Lung (tissue), 12 donors: ENCODE measurements around the gene MYZAP. TPM values are rescaled to one million over a fixed set of nuclear protein-coding genes. Genes with fewer than 3 reads are reported as not detected.

Experiments
- ATAC-seq: fragments of 200-7000 bp; cut with Tn5 transposase; one replicate; pipeline ENCODE4 v1.9.1; 2020; ENCODE audit warnings: moderate number of reproducible peaks; ENCODE audit not compliant: insufficient read depth, low FRiP score
- DNase-seq, 3 donors: peaks; one replicate each; pipeline ENCODE4 v3.0.0-alpha.2; 2013 to 2017
- H3K27ac ChIP-seq, 2 donors: one replicate each; pipeline ENCODE4 v1.5.1; 2013; ENCODE audit warnings: mild to moderate bottlenecking in 2 of 2, moderate library complexity in 2 of 2, control low read depth in 1 of 2, inconsistent platforms in 1 of 2, low read depth in 1 of 2, low read length in 1 of 2
- H3K27me3 ChIP-seq, 3 donors: one replicate each; pipeline ENCODE4 v1.5.1; 2013; ENCODE audit warnings: low read length in 2 of 3; ENCODE audit not compliant: control insufficient read depth in 3 of 3, insufficient read depth in 3 of 3
- H3K36me3 ChIP-seq, 4 donors: one replicate each; pipeline ENCODE4 v1.5.1; 2013; ENCODE audit warnings: low read length in 4 of 4, mild to moderate bottlenecking in 1 of 4, moderate library complexity in 1 of 4; ENCODE audit not compliant: control insufficient read depth in 4 of 4, insufficient read depth in 4 of 4
- H3K4me1 ChIP-seq, 5 donors: one replicate each; pipeline ENCODE4 v1.5.1; 2013; ENCODE audit warnings: low read length in 5 of 5, mild to moderate bottlenecking in 2 of 5, moderate library complexity in 1 of 5; ENCODE audit not compliant: control insufficient read depth in 5 of 5, insufficient read depth in 5 of 5
- H3K4me3 ChIP-seq: one replicate; pipeline ENCODE4 v1.5.1; 2013; ENCODE audit warnings: mild to moderate bottlenecking, control low read depth, moderate library complexity
- H3K9ac ChIP-seq, 2 donors: one replicate each; pipeline ENCODE4 v1.5.1; 2013; ENCODE audit warnings: low read length in 2 of 2, control low read depth in 1 of 2; ENCODE audit not compliant: insufficient read depth in 1 of 2
- H3K9me3 ChIP-seq, 4 donors: one replicate each; pipeline ENCODE4 v1.5.1; 2013; ENCODE audit warnings: low read length in 3 of 4, mild to moderate bottlenecking in 1 of 4, moderate library complexity in 1 of 4; ENCODE audit not compliant: control insufficient read depth in 4 of 4, insufficient read depth in 3 of 4
- CTCF ChIP-seq: IDR thresholded peaks from 2 replicates; pipeline ENCODE4 v1.5.1; 2012; ENCODE audit warnings: mild to moderate bottlenecking; ENCODE audit errors: control extremely low read depth, extremely low read depth
- WGBS, 2 donors: extraction: QIAGEN DNeasy Blood & Tissue Kit; methylation state at CpG; one replicate each; pipeline ENCODE4 v1.1.7; 2013; 5-methylcytosine and 5-hydroxymethylcytosine counted together
- polyA plus RNA-seq, 2 donors: library from polyadenylated mRNA; stranded (reverse); fragments of 200-250 nt; gene quantifications; one replicate each; pipeline ENCODE4 v1.2.1, GENCODE V29; 2013
- total RNA-seq, 2 donors: library from RNA; depleted of rRNA in 1 of 2; stranded (reverse); fragments of >200 nt in 1 of 2; gene quantifications; one replicate each; pipeline ENCODE4 v1.2.1, GENCODE V29; 2014 to 2021
- donor health status: control.
- donor health status: control.
- donor health status: Bipolar disorder and iron deficiency.
- donor health status: healthy.
- donor health status: DM: yes; HTN: yes; CAD: no.

Gene MYZAP
- total and polyA plus RNA-seq, 4 donors: 6.9 to 36.9 (median 11.6) TPM

DNA sequence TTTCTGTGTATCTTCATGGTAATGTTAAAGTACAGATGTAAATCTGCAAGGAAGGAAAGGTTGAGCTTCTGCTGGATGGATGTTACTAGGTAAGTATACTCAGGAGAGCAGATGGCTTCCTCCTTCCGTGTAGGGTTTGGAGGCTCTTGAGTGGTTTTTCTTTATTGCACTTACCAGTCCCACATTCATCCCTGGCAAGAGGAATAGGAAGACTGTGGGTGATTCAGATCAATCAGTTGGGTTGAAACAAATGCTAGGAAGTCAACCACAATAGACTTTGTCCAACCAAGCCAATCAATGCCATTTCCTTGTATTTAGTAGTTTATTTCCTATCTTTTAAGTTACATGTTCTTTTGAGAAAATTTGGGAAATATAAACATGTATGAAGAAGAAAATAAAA, 26.6 kb downstream of the MYZAP start:
- no peak overlapping the region for H3K4me3 ChIP-seq
- no peak for ATAC-seq
- TF ChIP-seq CTCF: no peak
- H3K27ac ChIP-seq: no peak overlapping the region
- no peak overlapping the region for H3K9ac ChIP-seq
- peaks cover 0 to 11% (median 2%) of the 10 kb centered on the region in 4 donors for H3K36me3 ChIP-seq
- WGBS, 2 donors: 59 to 63% methylated on average over 1 of the region's 1 CpG
- no peak for DNase-seq
- H3K27me3 ChIP-seq: no peaks in the 10 kb centered on the region
- H3K9me3 ChIP-seq: no peaks in the 10 kb centered on the region
- H3K4me1 ChIP-seq: peaks cover 0 to 16% (median 0%) of the 10 kb centered on the region in 5 donors

DNA sequence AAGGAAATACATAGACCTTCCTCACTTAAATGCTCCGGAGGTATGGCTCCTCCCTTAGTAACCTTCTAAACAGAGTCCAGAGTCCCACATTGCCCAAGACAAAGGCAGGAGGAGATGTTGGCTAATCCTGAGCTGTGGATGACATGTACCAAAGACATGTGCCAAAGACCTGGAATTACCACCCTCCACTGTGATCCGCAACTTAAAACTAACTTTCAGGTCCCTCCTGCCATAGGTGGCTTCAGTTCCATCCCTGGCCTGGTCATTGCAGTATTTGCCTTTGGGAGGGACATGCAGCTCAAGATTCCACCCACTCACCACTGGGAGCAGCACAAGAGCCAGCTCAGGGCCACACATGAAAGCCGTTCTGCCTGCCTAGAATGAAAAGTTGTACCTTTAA, 28.0 kb downstream of the MYZAP start:
- peaks cover 0 to 13% (median 2%) of the 10 kb centered on the region in 4 donors for H3K36me3 ChIP-seq
- H3K27me3 ChIP-seq: no peaks in the 10 kb centered on the region
- no peak for DNase-seq
- H3K9ac ChIP-seq: peak overlapping the region in 1 of 2 donors; percentile 11
- ATAC-seq: no peak
- peak overlapping the region; percentile 18 to 74 for H3K27ac ChIP-seq
- H3K4me3 ChIP-seq: no peak overlapping the region
- H3K9me3 ChIP-seq: no peaks in the 10 kb centered on the region
- WGBS, 2 donors: 83 to 90% methylated on average over 3 of the region's 3 CpGs
- peaks cover 0 to 16% (median 0%) of the 10 kb centered on the region in 5 donors for H3K4me1 ChIP-seq
- no peak for TF ChIP-seq CTCF

DNA sequence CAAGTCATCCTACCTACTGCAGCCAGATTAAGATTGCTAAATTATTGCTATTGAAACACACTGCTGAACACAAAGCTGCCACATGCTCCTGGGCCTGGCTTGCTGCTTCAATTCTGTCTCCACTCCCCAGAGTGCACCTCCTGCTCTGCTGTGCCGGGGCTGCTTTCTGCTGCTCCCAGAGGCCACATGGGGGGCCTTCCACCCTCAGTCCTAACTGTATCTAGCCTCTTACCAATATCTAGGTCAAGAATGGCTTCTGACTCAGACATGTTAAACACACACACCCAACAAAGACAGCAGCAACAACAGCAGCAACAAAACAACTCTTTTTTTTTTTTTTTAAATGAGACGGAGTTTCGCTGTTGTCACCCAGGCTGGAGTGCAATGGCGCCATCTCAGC, 33.0 kb downstream of the MYZAP start:
- peak overlapping the region in 1 of 2 donors; percentile 65 for H3K27ac ChIP-seq
- DNase-seq: no peak
- H3K4me1 ChIP-seq: peaks cover 0 to 11% (median 8%) of the 10 kb centered on the region in 5 donors
- no peak for ATAC-seq
- H3K4me3 ChIP-seq: no peak overlapping the region
- WGBS, 2 donors: 90 to 96% methylated on average over 4 of the region's 4 CpGs
- no peak for TF ChIP-seq CTCF
- peaks cover 0 to 14% (median 3%) of the 10 kb centered on the region in 4 donors for H3K36me3 ChIP-seq
- H3K9me3 ChIP-seq: no peaks in the 10 kb centered on the region
- H3K27me3 ChIP-seq: no peaks in the 10 kb centered on the region
- H3K9ac ChIP-seq: no peak overlapping the region
